ENCODE data around the gene RPL15. TPM values are rescaled to one million over a fixed set of nuclear protein-coding genes. Genes with fewer than 3 reads are reported as not detected.

Gene RPL15
- polyA plus RNA-seq, 1 donor (not counting 4 experiments of a cell fraction or from before 2014, with no cell fraction given): 3,052 TPM

GRCh38 chr3:23913873-23914743 lies 2.8 kb upstream of the RPL15 start:
- Histone ChIP-seq H3K79me2 (ENCODE audit: control insufficient read depth, insufficient read depth, low read length) (peaks cover 30% of the 10 kb centered on the region), H3K4me2 (ENCODE audit: control insufficient read depth, extremely low read depth, insufficient read depth, low read depth, low read length) (no peak overlapping the region)

DNA sequence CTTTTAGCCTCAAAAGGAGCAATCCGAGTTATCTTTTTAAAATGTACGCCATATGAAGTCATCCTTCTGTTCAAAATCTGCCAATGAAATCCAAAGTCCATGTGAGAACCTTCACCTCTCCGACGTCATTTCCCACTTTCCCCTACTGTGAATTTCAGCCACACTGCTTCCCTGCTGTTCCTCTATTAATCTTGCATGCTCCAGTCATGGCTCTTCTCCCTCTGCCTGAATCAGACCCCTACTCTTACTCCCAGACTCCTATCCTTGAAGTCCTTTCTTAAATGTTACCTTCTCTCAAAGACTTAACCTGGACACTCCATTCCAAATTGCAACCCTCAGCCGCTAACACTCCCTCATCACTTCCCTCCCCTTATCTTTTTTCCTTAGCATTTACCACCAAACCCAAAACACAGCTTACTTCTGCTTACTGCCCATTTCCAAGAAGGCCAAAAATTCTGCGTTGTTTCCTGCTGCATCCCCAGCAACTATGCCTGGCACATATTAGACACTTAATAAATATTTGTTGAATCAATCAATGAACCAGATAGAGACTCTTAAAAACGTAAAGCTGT lies 1.3 kb upstream of the RPL15 start:
- Histone ChIP-seq H2AFZ (ENCODE audit: control insufficient read depth, low read length) (no peak overlapping the region), H3K4me1 (ENCODE audit: control insufficient read depth, extremely low read depth, insufficient read depth, low read length) (peaks cover 16% of the 10 kb centered on the region), H3K79me2 (ENCODE audit: control insufficient read depth, insufficient read depth, low read length) (peaks cover 30% of the 10 kb centered on the region), H3K27ac (ENCODE audit: control insufficient read depth, insufficient read depth, low read length) (no peak overlapping the region), H3K4me2 (ENCODE audit: control insufficient read depth, extremely low read depth, insufficient read depth, low read depth, low read length) (peak overlapping the region; percentile 83), H4K20me1 (ENCODE audit: control insufficient read depth, extremely low read depth, insufficient read depth, low read length) (peaks cover 17% of the 10 kb centered on the region), H3K4me3 (ENCODE audit: control insufficient read depth in 2 of 3, extremely low read depth in 1 of 3, insufficient read depth in 2 of 3, low read depth in 1 of 3, low read length in 3 of 3) (peak overlapping the region; percentile 70 to 99 (median 91)), H3K9me3 (ENCODE audit: control insufficient read depth, low read depth, low read length) (no peaks in the 10 kb centered on the region), H3K36me3 (ENCODE audit: control insufficient read depth in 2 of 2, extremely low read depth in 1 of 2, insufficient read depth in 2 of 2, low read length in 2 of 2) (peaks cover 7 to 24% of the 10 kb centered on the region in 2 experiments), H3K27me3 (ENCODE audit: control insufficient read depth, extremely low read depth, insufficient read depth, low read length) (no peaks in the 10 kb centered on the region), H3K9ac (ENCODE audit: control insufficient read depth, extremely low read depth, insufficient read depth, low read length) (peak overlapping the region; percentile 97), H3K9me1 (ENCODE audit: control insufficient read depth, extremely low read depth, insufficient read depth, low read length) (no peaks in the 10 kb centered on the region)
- DNase-seq (ENCODE audit: low read depth, low spot score) (no peak), FAIRE-seq (no peak)
- dilution Hi-C loops (cut with MboI; ENCODE audit: extremely low pct_ligation_motif_present, low sequenced_read_pairs): no loop called here
- TF ChIP-seq CTCF (optimal IDR thresholded peaks at IDR 0.05 in 1 of 3, IDR thresholded peaks at IDR 0.05 in 1 of 3, conservative IDR thresholded peaks at IDR 0.05 in 1 of 3; ENCODE audit: extremely low read depth in 1 of 3, insufficient read depth in 2 of 3, low read length in 3 of 3): no peak
- no peak for TF ChIP-seq EZH2 (IDR thresholded peaks at IDR 0.05; ENCODE audit: low read length)

More at GRCh38 chr3:23913873-23914743, 2.8 kb upstream of the RPL15 start:
- no peak for TF ChIP-seq CTCF (optimal IDR thresholded peaks at IDR 0.05 in 1 of 3, IDR thresholded peaks at IDR 0.05 in 1 of 3, conservative IDR thresholded peaks at IDR 0.05 in 1 of 3; ENCODE audit: extremely low read depth in 1 of 3, insufficient read depth in 2 of 3, low read length in 3 of 3)
- no peak for TF ChIP-seq EZH2 (IDR thresholded peaks at IDR 0.05; ENCODE audit: low read length)
- Histone ChIP-seq H3K9ac (ENCODE audit: control insufficient read depth, extremely low read depth, insufficient read depth, low read length) (no peak overlapping the region), H3K9me3 (ENCODE audit: control insufficient read depth, low read depth, low read length) (no peaks in the 10 kb centered on the region), H3K36me3 (ENCODE audit: control insufficient read depth in 2 of 2, extremely low read depth in 1 of 2, insufficient read depth in 2 of 2, low read length in 2 of 2) (peaks cover 4 to 15% of the 10 kb centered on the region in 2 experiments), H3K4me3 (ENCODE audit: control insufficient read depth in 2 of 3, extremely low read depth in 1 of 3, insufficient read depth in 2 of 3, low read depth in 1 of 3, low read length in 3 of 3) (no peak overlapping the region), H3K4me1 (ENCODE audit: control insufficient read depth, extremely low read depth, insufficient read depth, low read length) (peaks cover 16% of the 10 kb centered on the region), H3K27ac (ENCODE audit: control insufficient read depth, insufficient read depth, low read length) (no peak overlapping the region), H2AFZ (ENCODE audit: control insufficient read depth, low read length) (no peak overlapping the region), H3K9me1 (ENCODE audit: control insufficient read depth, extremely low read depth, insufficient read depth, low read length) (no peaks in the 10 kb centered on the region), H4K20me1 (ENCODE audit: control insufficient read depth, extremely low read depth, insufficient read depth, low read length) (peaks cover 13% of the 10 kb centered on the region), H3K27me3 (ENCODE audit: control insufficient read depth, extremely low read depth, insufficient read depth, low read length) (no peaks in the 10 kb centered on the region)
- DNase-seq (ENCODE audit: low read depth, low spot score): no peak
- dilution Hi-C loops (cut with MboI; ENCODE audit: extremely low pct_ligation_motif_present, low sequenced_read_pairs): no loop called here
- no peak for FAIRE-seq
